ENCODE results near the gene CYP17A1. TPM values are rescaled to one million over a fixed set of nuclear protein-coding genes. Genes with fewer than 3 reads are reported as not detected.
"Not testable (repeated sequence)": the region's sequence is repeated elsewhere in the genome, so short reads cannot be mapped to it uniquely, and the experiment has no call there.

CYP17A1 gene
- polyA plus RNA-seq, 12 donors, result 0.12 to 1.0 (median 0.64) TPM; not detected in 2

DNA sequence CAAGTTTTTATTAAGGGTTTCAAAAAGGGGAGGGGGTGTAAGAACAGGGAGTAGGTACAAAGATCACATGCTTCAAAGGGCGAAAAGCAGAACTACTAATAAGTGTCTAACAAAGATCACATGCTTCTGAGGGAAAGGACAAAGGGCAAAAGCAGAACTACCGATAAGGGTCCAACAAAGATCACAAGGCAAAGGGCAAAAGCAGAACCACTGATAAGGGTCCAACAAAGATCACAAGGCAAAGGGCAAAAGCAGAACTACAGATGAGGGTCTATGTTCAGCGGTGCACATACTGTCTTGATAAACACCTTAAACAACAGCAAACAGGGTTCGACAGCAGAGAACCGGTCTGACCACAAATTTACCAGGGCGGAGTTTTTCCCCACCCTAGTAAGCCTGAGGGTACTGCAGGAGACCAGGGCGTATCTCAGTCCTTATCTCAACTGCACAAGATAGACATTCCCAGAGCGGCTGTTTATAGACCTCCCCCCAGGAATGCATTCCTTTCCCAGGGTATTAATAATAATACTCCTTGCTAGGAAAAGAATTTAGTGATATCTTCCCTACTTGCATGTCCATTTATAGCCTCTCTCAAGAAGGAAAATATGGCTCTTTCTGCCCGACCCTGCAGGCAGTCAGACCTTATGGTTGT, 1.2 kb upstream of the CYP17A1 start:
- DNase-seq, result not testable (repeated sequence)

DNA sequence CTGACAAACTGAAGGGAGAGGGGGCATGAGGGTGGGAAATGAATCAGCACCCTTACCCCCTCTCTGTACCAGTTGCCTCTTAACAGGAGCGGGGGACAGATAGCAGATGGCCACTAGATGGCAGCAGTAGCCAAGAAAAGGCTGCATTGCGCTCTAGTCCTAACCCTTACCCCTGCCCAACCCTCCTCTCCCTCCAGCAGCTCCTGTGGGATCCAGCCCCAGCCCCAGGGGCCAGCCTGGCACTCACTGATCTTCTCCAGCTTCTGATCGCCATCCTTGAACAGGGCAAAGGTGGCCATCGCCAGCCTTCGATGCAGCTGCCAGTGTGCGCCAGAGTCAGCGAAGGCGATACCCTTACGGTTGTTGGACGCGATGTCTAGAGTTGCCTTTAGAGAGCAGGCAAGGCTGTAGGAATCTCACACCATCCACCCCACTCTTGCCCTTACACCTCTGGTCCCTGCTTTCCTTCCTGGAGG, 2.2 kb downstream of the CYP17A1 start:
- peak; percentile 78 for DNase-seq

DNA sequence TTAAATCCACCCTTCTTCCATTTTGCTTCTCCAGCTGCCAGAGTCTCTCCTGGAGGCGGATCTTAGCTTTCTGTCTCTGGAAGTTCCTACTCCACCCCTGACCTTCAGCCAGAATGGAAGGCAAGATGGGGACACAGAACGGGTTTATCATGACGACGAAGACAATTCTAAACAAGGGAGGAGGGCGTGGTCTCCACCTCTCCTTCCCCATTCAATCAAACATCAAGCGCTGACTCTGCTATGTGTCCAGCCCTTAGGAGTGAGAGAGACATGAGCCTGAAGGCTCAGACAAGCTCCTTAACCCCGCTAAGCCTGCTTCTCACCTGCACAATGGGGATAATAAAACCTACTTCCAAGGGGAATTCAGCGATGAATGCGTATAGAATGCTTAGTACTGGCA, 3.1 kb downstream of the CYP17A1 start:
- DNase-seq, result no peak

DNA sequence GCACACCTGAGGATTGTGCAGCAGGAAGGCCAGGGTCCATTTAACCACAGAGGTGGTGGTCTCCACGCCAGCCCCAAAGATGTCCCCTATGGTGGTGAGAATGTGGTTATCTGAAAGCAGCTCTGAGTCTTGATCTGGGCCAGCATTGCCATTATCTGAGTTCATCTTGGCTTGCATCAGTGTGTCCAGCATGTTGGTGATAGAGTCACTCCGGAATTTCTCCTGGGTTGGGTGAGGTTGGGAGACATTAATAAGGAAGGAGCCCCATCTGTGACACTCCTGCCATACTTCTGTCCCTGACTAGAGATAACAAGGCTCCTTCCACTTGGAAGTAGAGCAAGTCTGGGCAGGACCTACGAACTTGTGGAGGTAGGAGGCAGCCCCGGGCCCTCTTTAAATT, 4.2 kb downstream of the CYP17A1 start:
- no peak for DNase-seq

DNA sequence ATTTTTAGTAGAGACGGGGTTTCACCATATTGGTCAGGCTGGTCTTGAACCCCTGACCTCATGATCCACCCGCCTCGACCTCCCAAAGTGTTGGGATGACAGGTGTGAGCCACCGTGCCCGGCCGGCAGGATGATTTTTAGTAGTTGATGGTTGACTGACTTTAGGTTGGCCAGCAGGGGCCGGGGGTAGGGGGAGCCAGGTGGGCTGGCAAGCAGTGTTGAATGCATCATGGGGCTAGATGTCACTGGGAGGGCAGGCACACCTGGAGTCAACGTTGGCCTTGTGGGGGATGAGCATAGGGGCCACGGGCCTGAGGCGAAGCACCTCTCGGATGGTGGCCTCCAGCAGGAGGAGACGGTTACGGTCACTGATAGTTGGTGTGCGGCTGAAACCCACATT, 5.0 kb downstream of the CYP17A1 start:
- DNase-seq, result no peak

DNA sequence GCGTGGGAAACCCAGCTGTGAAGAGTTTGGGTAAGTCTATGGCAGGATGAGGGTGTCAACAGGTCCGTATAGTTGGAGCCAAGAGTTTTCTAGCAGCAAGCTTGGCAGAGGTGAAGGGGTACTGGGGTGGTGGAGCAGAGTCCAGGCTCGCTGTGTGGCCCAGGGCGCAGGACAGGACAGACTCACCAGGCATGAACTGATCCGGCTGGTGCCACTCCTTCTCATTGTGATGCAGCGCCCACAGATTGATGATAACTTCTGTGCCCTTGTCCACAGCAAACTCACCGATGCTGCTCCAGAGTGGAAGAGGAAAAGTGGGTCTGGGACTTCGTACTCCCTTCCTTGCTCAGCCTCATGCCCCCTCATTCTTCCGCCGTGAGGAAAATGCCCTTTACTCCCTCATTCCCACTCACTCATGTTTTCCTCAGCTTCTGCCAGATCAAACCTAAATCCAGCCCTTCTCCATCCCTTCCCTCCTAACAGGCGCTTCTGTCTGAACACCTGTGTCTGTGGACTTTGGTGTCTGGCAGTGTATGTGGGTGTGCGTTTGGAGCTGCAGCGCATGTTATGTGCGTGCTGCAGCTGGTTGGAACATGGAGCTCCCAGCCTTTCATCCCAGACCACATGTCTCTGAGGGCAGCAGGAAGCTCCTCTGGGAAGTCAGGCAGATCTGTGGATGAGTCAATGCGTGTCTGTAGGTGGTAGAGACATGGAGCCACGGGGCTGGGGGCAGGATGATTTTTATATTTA, 5.7 kb downstream of the CYP17A1 start:
- DNase-seq, result no peak

DNA sequence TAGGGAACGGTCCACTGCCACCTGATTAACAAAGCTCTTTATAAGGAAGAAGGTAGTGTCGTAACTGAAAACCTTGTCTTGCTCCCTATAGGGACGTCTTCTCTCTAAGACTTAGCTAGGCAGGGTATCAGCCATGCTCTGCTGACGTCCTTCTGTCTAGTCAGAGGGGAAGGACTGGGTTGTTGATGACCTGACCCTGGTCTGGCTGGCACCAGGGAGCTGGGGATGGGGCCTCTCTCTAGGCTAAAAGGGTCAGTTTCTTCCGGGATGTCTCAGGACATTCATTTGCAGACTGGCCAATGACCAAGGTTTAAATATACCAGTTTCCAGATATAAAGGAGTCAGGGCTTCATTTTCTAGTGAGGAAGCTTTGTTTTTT, 9.6 kb downstream of the CYP17A1 start:
- no peak for DNase-seq

DNA sequence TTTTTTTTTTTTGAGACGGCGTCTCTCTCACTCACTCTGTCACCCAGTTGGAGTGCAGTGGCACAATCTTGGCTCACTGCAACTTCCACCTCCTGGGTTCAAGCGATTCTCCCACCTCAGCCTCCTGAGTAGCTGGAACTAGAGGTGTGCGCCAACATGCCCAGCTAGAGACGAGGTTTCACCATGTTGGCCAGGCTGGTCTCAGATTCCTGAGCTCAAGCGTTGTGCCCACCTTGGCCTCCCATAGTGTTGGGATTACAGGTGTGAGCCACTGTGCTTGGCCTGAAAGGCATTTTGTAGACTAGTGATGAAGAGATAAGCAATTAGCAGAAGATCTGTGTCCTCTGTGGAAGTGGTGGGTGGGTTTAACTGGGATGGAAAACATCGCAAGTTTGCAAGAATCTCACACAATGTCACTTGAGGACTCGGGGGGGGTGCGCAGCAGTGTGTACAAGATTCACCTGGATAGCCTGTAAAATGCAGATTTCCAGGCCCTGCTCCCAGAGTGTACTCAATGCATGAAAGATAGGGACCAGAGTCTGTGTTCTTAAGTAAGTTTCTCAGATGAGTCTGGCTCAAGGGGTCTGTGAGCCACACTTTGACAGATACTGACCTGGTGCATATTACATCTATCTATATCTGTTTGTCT, 10.9 kb downstream of the CYP17A1 start:
- DNase-seq, result no peak

DNA sequence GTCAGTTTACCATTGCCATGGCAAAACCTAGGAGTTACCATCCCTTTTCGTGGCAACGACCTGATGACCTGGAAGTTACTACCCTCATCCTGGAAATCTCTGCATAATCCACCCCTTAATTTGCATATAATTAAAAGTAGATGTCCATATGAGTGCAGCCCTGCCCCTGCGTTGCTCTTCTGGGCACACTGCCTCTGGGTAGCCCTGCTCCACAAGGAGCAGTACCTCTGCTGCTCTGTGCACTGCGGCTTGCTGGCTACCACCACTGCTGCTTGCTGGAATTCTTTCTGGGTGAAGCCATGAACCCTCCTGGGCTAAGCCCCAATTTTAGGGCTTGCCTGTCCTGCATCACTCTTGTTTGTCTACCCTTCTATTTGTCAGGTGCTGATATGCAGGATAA, 12.5 kb downstream of the CYP17A1 start:
- no peak for DNase-seq

DNA sequence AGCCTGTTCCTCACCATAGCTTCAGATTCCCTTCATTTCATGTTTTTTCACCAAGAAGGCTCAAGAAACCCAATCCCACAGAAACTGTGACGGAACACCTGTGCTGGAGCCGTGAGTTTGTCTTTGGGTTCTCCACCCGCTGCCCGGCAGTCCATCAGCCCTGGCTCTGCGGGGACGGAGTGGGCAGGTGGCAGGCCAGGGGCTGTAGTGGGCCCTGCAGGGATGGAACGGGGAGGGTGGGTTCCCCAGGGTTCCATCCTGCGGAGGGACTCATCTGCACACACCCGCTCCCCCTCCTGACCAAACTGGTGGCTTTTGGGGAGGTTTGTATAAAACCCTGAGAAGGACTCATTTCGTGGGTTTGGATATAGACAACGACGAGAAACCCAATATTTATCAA, 15.0 kb downstream of the CYP17A1 start:
- DNase-seq, result no peak

DNA sequence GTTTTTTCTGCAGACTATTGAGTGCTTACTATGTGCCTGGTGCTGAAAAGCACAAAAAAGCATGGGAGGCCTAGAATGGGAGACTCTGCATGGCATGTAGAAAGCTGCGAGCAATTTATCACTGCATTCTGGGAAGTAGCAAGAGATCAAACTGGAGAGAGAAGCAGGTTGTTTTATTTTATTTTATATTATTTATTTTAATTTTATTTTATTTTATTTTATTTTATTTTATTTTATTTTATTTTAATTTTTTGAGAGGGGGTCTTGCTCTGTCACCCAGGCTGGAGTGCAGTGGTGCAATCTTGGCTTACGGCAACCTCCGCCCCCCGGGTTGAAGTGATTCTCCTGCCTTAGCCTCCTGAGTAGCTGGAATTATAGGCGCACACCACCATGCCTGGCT, 17.2 kb downstream of the CYP17A1 start:
- not testable (repeated sequence) for DNase-seq

DNA sequence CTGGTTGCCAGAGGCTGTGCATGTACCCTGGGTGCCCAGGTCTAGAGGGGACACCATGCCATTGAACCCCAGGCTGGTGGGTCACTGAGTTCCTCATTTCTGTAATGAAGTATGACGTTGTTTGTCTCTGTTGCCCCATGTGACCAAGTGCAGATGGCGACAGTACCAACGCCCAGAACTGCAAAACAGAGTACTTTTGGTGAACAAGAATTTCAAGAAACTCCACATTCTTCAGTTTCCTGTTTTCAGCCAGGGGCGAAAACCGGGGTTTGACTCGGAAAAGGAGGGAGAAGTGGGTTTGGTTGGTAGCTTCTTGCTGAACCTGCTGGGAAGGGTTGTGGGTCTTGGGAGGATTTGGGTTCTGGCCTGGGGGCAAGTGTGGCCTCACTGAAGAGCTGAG, 18.2 kb downstream of the CYP17A1 start:
- no peak for DNase-seq

DNA sequence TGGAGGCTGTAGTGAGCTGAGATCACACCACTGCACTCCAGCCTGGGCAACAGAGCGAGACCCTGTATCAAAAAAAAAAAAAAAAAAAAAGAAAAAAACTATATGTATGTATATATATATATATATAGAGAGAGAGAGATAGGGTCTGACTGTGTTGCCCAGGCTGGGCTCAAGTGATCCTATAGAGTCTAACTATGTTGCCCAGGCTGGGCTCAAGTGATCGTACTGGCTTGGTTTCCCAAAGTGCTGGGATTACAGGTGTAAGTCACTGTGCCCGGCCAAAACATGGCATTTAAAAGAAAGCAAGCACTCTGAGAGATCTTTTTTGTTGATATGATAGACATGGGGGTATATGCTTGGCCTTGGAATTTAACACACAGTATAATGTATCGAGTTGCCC, 20.0 kb downstream of the CYP17A1 start:
- DNase-seq, result no peak

DNA sequence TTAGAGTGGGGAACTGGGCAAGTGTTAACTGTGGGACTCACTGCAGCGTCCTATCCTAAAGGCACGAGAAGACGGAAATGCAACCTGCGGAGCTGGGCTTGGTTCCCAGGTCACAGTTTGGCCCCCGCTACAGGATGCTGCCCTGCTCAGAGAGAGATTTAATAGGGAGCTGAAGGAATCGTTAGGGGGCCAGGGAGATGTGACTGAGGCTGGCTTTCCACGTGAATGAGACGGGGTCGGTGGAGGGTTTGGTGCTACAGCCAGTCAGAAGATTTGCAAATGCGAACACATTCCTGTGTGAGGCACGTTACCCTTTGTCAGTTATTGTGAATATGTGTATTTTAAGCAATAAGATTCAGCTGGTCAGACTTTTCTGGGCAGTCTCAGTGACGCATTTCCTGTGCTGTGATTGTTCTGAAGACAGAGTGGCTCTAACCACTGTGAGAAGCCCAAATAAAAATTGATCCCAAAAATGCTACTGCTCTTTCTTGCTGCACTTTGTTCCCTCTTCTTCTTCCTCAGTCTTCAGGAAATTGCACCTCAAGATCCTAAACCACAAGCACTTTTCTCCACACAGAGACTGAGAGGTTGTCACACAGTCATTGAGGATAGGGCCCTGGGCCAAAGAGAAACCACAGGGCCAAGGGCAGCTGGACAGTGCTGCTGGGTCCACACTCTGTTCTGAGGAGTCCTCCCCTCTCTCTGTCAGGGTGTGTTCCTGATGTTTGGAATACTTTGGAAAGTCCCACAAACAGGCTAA, 21.2 kb downstream of the CYP17A1 start:
- DNase-seq, result peak; percentile 29

DNA sequence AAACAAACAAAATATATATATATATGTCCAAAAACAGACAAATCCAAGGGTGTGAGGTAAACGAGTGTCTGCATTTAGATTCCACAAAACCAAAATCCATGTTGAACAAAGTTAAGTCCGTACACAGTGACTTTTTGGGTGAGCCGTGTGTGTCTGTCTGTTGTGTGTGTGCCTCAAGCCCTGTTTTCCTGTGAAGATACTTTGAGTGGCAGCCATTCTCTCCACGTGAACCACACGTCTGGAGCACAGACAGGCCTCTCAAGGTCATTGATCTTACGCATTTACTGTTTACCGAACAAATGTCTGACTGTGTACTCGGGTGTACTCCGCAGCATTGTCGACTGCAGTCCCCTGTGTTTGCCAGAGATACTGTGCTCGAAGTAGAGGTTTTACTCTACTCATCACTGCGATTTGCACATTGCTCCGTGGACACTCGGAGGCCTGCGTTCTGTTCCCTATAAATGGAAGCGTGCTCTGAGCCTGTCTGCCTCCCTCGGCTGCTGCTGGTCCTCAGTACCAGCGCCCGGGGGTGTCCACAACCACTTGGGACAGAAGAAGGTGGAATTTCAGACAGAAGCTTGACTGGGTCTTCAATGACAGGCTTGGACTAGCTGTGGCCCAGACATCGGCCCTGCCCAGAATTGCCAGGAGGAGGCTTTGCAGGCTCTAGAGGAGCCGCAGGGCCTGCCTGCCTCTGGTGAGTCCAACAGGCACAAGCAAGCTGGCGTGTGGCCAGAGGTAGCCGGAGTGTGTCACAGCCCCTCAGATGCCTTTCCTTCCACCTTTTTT, 22.1 kb downstream of the CYP17A1 start:
- peak; percentile 36 for DNase-seq

DNA sequence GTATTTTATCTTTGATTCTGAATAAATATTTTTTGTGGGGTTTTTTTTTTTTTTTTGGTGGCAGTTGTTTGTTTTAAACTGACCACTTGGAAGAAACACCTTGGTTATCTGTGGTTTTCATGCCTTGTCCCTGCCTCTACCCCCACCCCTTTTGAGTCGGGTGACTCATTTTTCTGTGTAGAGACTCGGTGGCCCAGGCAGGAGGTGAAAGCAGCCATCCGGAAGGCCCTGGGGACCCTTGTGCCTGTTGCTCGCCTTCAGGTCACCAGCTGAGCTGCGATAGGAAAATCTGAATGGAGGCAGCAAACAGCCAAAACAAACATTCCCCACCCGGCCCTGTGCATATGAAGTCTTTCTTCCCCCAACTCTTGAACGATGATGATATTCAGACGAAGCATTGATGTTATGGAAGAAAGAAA, 22.8 kb downstream of the CYP17A1 start:
- DNase-seq, result peak; percentile 35

DNA sequence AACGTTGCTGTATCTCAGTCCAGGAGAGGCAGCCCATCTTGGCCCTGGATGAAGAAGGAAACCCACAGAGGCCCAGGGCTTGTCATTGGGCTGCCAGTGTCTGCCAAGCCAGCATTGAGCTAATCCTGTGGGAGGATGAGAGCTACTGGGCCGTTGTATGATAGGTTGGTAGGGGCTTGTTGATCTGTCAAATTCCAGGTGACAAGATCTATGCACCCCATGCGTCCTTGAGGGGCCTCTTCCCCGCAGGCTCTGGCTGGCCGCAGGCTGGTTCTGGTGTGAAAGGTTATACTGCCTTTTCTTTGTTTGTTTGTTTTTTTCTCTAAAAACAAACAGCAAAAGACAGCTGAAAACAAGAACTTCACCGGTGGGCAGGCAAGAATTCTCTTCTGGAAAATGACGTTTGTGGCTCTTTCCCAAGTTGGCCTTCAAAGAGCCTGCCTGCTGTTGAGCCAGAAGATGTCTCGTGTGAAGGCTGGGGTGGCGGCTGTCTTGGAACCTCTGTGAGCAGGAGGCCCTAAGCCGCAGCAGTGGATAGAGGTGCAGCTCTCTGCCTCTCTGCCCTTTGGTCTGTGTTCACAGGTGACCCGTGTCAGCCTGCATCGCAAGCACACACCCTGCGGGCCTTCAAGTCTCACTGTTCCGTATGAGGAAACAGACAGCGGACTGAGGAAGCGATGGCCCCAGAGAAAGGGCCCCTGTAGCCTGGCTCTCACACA, 23.3 kb downstream of the CYP17A1 start:
- peak; percentile 45 for DNase-seq

DNA sequence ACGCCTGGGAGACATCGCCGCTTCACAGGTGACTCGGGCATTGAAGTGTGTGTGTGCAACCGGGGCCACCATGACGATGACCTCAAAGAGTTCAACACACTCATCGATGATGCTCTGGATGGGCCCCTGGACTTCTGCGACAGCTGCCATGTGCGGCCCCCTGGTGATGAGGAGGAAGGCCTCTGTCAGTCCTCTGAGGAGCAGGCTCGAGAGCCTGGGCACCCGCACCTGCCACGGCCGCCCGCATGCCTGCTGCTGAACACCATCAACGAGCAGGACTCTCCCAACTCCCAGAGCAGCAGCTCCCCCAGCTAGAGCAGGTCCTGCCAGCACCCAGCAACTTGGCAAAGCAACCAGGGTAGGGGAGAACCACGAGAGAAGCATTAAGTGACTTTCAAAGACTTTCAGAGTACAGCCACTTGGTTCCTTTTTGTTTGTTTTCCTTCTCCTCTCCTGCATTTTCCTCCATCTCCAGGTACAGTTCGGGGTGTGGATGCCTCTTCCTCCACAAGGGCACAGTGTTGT, 24.1 kb downstream of the CYP17A1 start:
- DNase-seq, result no peak

DNA sequence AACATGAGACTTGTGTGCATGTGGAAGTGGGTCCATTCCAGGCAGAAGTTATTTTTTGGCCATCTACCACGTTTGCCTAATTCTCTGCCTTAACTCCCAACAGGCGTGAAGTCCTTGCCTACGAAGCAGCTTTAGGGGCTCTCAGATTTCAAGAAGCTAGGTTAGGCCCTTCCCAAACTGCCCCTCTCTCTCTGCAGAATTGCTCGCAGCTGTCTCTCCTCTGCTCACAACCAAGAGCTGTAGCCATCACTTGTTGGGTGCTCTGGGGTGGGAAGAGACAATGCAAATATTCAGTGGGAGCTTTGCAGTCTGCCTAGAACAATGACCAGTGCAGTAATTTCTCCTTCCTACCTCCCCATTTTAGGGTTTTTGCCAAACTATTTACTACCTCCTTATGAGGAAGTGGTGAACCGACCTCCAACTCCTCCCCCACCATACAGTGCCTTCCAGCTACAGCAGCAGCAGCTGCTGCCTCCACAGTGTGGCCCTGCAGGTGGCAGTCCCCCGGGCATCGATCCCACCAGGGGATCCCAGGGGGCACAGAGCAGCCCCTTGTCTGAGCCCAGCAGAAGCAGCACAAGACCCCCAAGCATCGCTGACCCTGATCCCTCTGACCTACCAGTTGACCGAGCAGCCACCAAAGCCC, 24.9 kb downstream of the CYP17A1 start:
- no peak for DNase-seq

DNA sequence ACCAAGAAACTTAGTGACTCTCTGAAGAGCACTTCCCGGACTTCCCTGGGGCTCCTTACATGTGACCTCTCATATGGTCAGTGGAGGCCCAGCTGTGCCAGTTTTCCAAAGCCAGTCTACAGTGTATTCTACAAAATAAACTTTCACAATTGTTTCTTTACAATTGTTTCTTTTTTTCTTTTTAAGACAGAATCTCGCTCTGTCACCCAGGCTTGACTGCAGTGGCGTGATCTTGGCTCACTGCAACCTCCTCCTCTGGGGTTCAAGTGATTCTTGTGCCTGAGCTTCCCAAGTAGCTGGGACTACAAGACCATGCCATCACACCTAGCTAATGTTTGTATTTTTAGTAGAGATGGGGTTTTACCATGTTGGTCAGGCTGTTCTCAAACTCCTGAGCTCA, 25.9 kb downstream of the CYP17A1 start:
- no peak for DNase-seq
